Parathyroid adenoma (tissue), 2 donors: ENCODE measurements around the gene TMEM236.

Source experiments
- H2AFZ ChIP-seq: fragments of 300-600 bp; sonication (generic); one replicate; pipeline ENCODE4 v1.7.0; 2017; ENCODE audit warnings: antibody characterized with exemption, mild to moderate bottlenecking
- H3K27ac ChIP-seq: fragments of 300-600 bp; sonication (generic); one replicate; pipeline ENCODE4 v1.7.0; 2017
- H3K27me3 ChIP-seq: fragments of 300-600 bp; sonication (generic); one replicate; pipeline ENCODE4 v1.7.0; 2017; ENCODE audit warnings: low read length; ENCODE audit not compliant: control insufficient read depth, insufficient read depth
- H3K36me3 ChIP-seq: fragments of 300-600 bp; sonication (generic); one replicate; pipeline ENCODE4 v1.7.0; 2017; ENCODE audit warnings: low read length; ENCODE audit not compliant: control insufficient read depth, insufficient read depth
- H3K4me1 ChIP-seq: fragments of 300-600 bp; sonication (generic); one replicate; pipeline ENCODE4 v1.7.0; 2017; ENCODE audit warnings: control low read depth
- H3K4me2 ChIP-seq: fragments of 300-600 bp; sonication (generic); one replicate; pipeline ENCODE4 v1.7.0; 2017; ENCODE audit warnings: low read length
- H3K4me3 ChIP-seq: fragments of 300-600 bp; sonication (generic); one replicate; pipeline ENCODE4 v1.7.0; 2017; ENCODE audit warnings: low read depth, low read length
- H3K79me2 ChIP-seq: fragments of 300-600 bp; sonication (generic); one replicate; pipeline ENCODE4 v1.7.0; 2017; ENCODE audit warnings: control low read depth
- H3K9ac ChIP-seq: fragments of 300-600 bp; sonication (generic); one replicate; pipeline ENCODE4 v1.7.0; 2017; ENCODE audit warnings: mild to moderate bottlenecking
- H3K9me3 ChIP-seq: fragments of 300-600 bp; sonication (generic); one replicate; pipeline ENCODE4 v1.7.0; 2017; ENCODE audit warnings: low read length; ENCODE audit not compliant: control insufficient read depth
- CTCF ChIP-seq: fragments of 300-600 bp; sonication (generic); IDR thresholded peaks from one replicate; pipeline ENCODE4 v1.7.0; 2017; ENCODE audit warnings: antibody characterized with exemption, mild to moderate bottlenecking
- donor health status: primary hyperparathyroidism.

TMEM236 gene

GRCh38 chr10:17779784-17780183 is 27.8 kb downstream of the TMEM236 start:
- no peaks in the 10 kb centered on the region for H3K9me3 ChIP-seq
- H2AFZ ChIP-seq = no peak overlapping the region
- no peaks in the 10 kb centered on the region for H3K36me3 ChIP-seq
- H3K9ac ChIP-seq = no peak overlapping the region
- H3K4me2 ChIP-seq = no peak overlapping the region
- no peak overlapping the region for H3K4me3 ChIP-seq
- no peak for TF ChIP-seq CTCF
- no peaks in the 10 kb centered on the region for H3K27me3 ChIP-seq
- H3K27ac ChIP-seq = no peak overlapping the region
- H3K79me2 ChIP-seq = no peaks in the 10 kb centered on the region
- no peaks in the 10 kb centered on the region for H3K4me1 ChIP-seq

GRCh38 chr10:17780727-17781126 is 28.7 kb downstream of the TMEM236 start:
- Histone ChIP-seq H3K36me3 (no peaks in the 10 kb centered on the region), H3K4me3 (no peak overlapping the region), H3K79me2 (no peaks in the 10 kb centered on the region), H3K9me3 (no peaks in the 10 kb centered on the region), H3K9ac (no peak overlapping the region), H3K4me1 (no peaks in the 10 kb centered on the region), H3K27ac (no peak overlapping the region), H3K27me3 (no peaks in the 10 kb centered on the region), H3K4me2 (no peak overlapping the region), H2AFZ (no peak overlapping the region)
- no peak for TF ChIP-seq CTCF

GRCh38 chr10:17781856-17782255 is 29.9 kb downstream of the TMEM236 start:
- TF ChIP-seq CTCF = no peak
- H3K79me2 ChIP-seq = no peaks in the 10 kb centered on the region
- H3K4me2 ChIP-seq = no peak overlapping the region
- no peaks in the 10 kb centered on the region for H3K4me1 ChIP-seq
- no peak overlapping the region for H2AFZ ChIP-seq
- H3K9ac ChIP-seq = no peak overlapping the region
- H3K9me3 ChIP-seq = no peaks in the 10 kb centered on the region
- H3K4me3 ChIP-seq = no peak overlapping the region
- no peaks in the 10 kb centered on the region for H3K27me3 ChIP-seq
- H3K36me3 ChIP-seq = no peaks in the 10 kb centered on the region
- no peak overlapping the region for H3K27ac ChIP-seq

GRCh38 chr10:17782921-17783665 is 31.1 kb downstream of the TMEM236 start:
- H2AFZ ChIP-seq = no peak overlapping the region
- H3K36me3 ChIP-seq = no peaks in the 10 kb centered on the region
- no peak overlapping the region for H3K4me3 ChIP-seq
- no peak overlapping the region for H3K4me2 ChIP-seq
- no peaks in the 10 kb centered on the region for H3K9me3 ChIP-seq
- H3K9ac ChIP-seq = no peak overlapping the region
- H3K4me1 ChIP-seq = no peaks in the 10 kb centered on the region
- H3K27ac ChIP-seq = no peak overlapping the region
- H3K79me2 ChIP-seq = no peaks in the 10 kb centered on the region
- H3K27me3 ChIP-seq = no peaks in the 10 kb centered on the region
- TF ChIP-seq CTCF = no peak

GRCh38 chr10:17783751-17784150 is 31.8 kb downstream of the TMEM236 start:
- H2AFZ ChIP-seq = no peak overlapping the region
- no peak overlapping the region for H3K9ac ChIP-seq
- no peaks in the 10 kb centered on the region for H3K27me3 ChIP-seq
- no peaks in the 10 kb centered on the region for H3K9me3 ChIP-seq
- TF ChIP-seq CTCF = no peak
- no peaks in the 10 kb centered on the region for H3K79me2 ChIP-seq
- no peak overlapping the region for H3K27ac ChIP-seq
- H3K36me3 ChIP-seq = no peaks in the 10 kb centered on the region
- no peak overlapping the region for H3K4me3 ChIP-seq
- no peak overlapping the region for H3K4me2 ChIP-seq
- no peaks in the 10 kb centered on the region for H3K4me1 ChIP-seq
